SJCRH30 (cell line): ENCODE results near the gene PTPRG. TPM values are rescaled to one million over a fixed set of nuclear protein-coding genes. Genes with fewer than 3 reads are reported as not detected.

Source experiments
- DNase-seq, 2 experiments: peaks; one replicate each; pipeline ENCODE4 v3.0.0-alpha.2; 2015 to 2020
- H3K27ac ChIP-seq: fragments of 250-450 bp; sonication (Bioruptor Pico); 2 replicates; pipeline ENCODE4 v1.5.1; 2020; ENCODE audit warnings: mild to moderate bottlenecking, moderate library complexity
- H3K27me3 ChIP-seq: fragments of 250-450 bp; sonication (Bioruptor Pico); 2 replicates; pipeline ENCODE4 v1.5.1; 2020; ENCODE audit warnings: mild to moderate bottlenecking, moderate library complexity
- H3K36me3 ChIP-seq: fragments of 250-450 bp; sonication (Bioruptor Pico); 2 replicates; pipeline ENCODE4 v1.5.1; 2020; ENCODE audit warnings: mild to moderate bottlenecking, moderate library complexity
- H3K4me1 ChIP-seq: fragments of 250-450 bp; sonication (Bioruptor Pico); 2 replicates; pipeline ENCODE4 v1.5.1; 2020; ENCODE audit warnings: mild to moderate bottlenecking, moderate library complexity
- H3K4me3 ChIP-seq: fragments of 250-450 bp; sonication (Bioruptor Pico); 2 replicates; pipeline ENCODE4 v1.5.1; 2020; ENCODE audit warnings: mild to moderate bottlenecking, moderate library complexity
- H3K9me3 ChIP-seq: fragments of 250-450 bp; sonication (Bioruptor Pico); replicated peaks from 2 replicates; pipeline ENCODE4 v1.5.1; 2020; ENCODE audit warnings: mild to moderate bottlenecking, moderate library complexity
- total RNA-seq: library from RNA; depleted of rRNA; stranded (reverse); fragments of >200 nt; shearing (Covaris generic); gene quantifications from 2 replicates; pipeline ENCODE4 v1.2.3, GENCODE V29; 2014

Gene PTPRG
- total RNA-seq, 1 experiment from 2014 or later = 25.2 TPM

GRCh38 chr3:62128681-62129080 lies 567.3 kb downstream of the PTPRG start:
- Histone ChIP-seq H3K4me1 (0 out of 2 replicates have a peak, but pooled peaks cover 4% of the 10 kb centered on the region), H3K36me3 (no peaks in the 10 kb centered on the region), H3K9me3 (no peaks in the 10 kb centered on the region), H3K4me3 (no peak overlapping the region), H3K27me3 (no peaks in the 10 kb centered on the region), H3K27ac (no peak overlapping the region)
- DNase-seq = no peak

- Histone ChIP-seq H3K36me3 (no peaks in the 10 kb centered on the region), H3K27me3 (no peaks in the 10 kb centered on the region), H3K4me3 (no peak overlapping the region), H3K27ac (no peak overlapping the region), H3K9me3 (no peaks in the 10 kb centered on the region), H3K4me1 (peaks cover 18% of the 10 kb centered on the region)
- DNase-seq = no peak
Measured at GRCh38 chr3:62131050-62131449, 569.7 kb downstream of the PTPRG start.

GRCh38 chr3:62131620-62132019 lies 570.2 kb downstream of the PTPRG start:
- H3K27ac ChIP-seq = no peak overlapping the region
- no peaks in the 10 kb centered on the region for H3K27me3 ChIP-seq
- DNase-seq = peak in 1 of 2 experiments; percentile 13

GRCh38 chr3:62132027-62132602 lies 570.7 kb downstream of the PTPRG start:
- Histone ChIP-seq H3K36me3 (no peaks in the 10 kb centered on the region), H3K4me1 (peaks cover 21% of the 10 kb centered on the region), H3K9me3 (no peaks in the 10 kb centered on the region), H3K4me3 (no peak overlapping the region), H3K27me3 (no peaks in the 10 kb centered on the region), H3K27ac (no peak overlapping the region)
- DNase-seq = no peak

More at GRCh38 chr3:62131620-62132019, 570.2 kb downstream of the PTPRG start:
- no peaks in the 10 kb centered on the region for H3K9me3 ChIP-seq
- peaks cover 21% of the 10 kb centered on the region for H3K4me1 ChIP-seq
- H3K36me3 ChIP-seq = no peaks in the 10 kb centered on the region
- no peak overlapping the region for H3K4me3 ChIP-seq

GRCh38 chr3:62133015-62133414 lies 571.6 kb downstream of the PTPRG start:
- no peak overlapping the region for H3K27ac ChIP-seq
- H3K9me3 ChIP-seq = no peaks in the 10 kb centered on the region
- DNase-seq = no peak
- H3K4me1 ChIP-seq = peaks cover 16% of the 10 kb centered on the region
- H3K36me3 ChIP-seq = no peaks in the 10 kb centered on the region
- H3K27me3 ChIP-seq = no peaks in the 10 kb centered on the region
- H3K4me3 ChIP-seq = no peak overlapping the region

- peak; percentile 68 to 77 for DNase-seq
- Histone ChIP-seq H3K36me3 (no peaks in the 10 kb centered on the region), H3K9me3 (no peaks in the 10 kb centered on the region), H3K4me1 (peaks cover 16% of the 10 kb centered on the region), H3K27me3 (no peaks in the 10 kb centered on the region), H3K27ac (peak overlapping the region; percentile 5; the same call in 1 of the 2 replicates), H3K4me3 (0 out of 2 replicates have a peak overlapping the region, but pooled peaks have one; percentile 14)
Measured at GRCh38 chr3:62134061-62134496, 572.7 kb downstream of the PTPRG start.

- no peaks in the 10 kb centered on the region for H3K36me3 ChIP-seq
- H3K9me3 ChIP-seq = no peaks in the 10 kb centered on the region
- H3K4me3 ChIP-seq = no peak overlapping the region
- H3K4me1 ChIP-seq = peaks cover 16% of the 10 kb centered on the region
- peak overlapping the region; percentile 67 for H3K27ac ChIP-seq
- H3K27me3 ChIP-seq = no peaks in the 10 kb centered on the region
- DNase-seq = peak; percentile 86 to 93
Measured at GRCh38 chr3:62135741-62136140, 574.4 kb downstream of the PTPRG start.

GRCh38 chr3:62139957-62140356 lies 578.6 kb downstream of the PTPRG start:
- DNase-seq = no peak
- H3K4me1 ChIP-seq = peaks cover 9% of the 10 kb centered on the region; the same call in 1 of the 2 replicates
- no peak overlapping the region for H3K4me3 ChIP-seq
- no peak overlapping the region for H3K27ac ChIP-seq
- H3K9me3 ChIP-seq = no peaks in the 10 kb centered on the region
- H3K27me3 ChIP-seq = no peaks in the 10 kb centered on the region
- no peaks in the 10 kb centered on the region for H3K36me3 ChIP-seq

- DNase-seq = no peak
- H3K27ac ChIP-seq = no peak overlapping the region
Measured at GRCh38 chr3:62142331-62143085, 581.1 kb downstream of the PTPRG start.

GRCh38 chr3:62143843-62144450 lies 582.6 kb downstream of the PTPRG start:
- H3K36me3 ChIP-seq = no peaks in the 10 kb centered on the region
- no peak for DNase-seq

More at GRCh38 chr3:62142331-62143085, 581.1 kb downstream of the PTPRG start:
- H3K4me1 ChIP-seq = no peaks in the 10 kb centered on the region; the same call in 1 of the 2 replicates
- no peaks in the 10 kb centered on the region for H3K36me3 ChIP-seq
- no peaks in the 10 kb centered on the region for H3K27me3 ChIP-seq
- H3K9me3 ChIP-seq = no peaks in the 10 kb centered on the region
- H3K4me3 ChIP-seq = no peak overlapping the region

GRCh38 chr3:62144482-62144881 lies 583.1 kb downstream of the PTPRG start:
- H3K27me3 ChIP-seq = no peaks in the 10 kb centered on the region
- H3K27ac ChIP-seq = no peak overlapping the region
- H3K4me3 ChIP-seq = no peak overlapping the region
- no peaks in the 10 kb centered on the region; the same call in 1 of the 2 replicates for H3K4me1 ChIP-seq
- no peak for DNase-seq
- no peaks in the 10 kb centered on the region for H3K9me3 ChIP-seq
- H3K36me3 ChIP-seq = no peaks in the 10 kb centered on the region

More at GRCh38 chr3:62143843-62144450, 582.6 kb downstream of the PTPRG start:
- Histone ChIP-seq H3K27me3 (no peaks in the 10 kb centered on the region), H3K27ac (no peak overlapping the region), H3K4me1 (no peaks in the 10 kb centered on the region; the same call in 1 of the 2 replicates), H3K9me3 (no peaks in the 10 kb centered on the region), H3K4me3 (no peak overlapping the region)

GRCh38 chr3:62145086-62145757 lies 583.9 kb downstream of the PTPRG start:
- Histone ChIP-seq H3K27me3 (no peaks in the 10 kb centered on the region), H3K36me3 (no peaks in the 10 kb centered on the region), H3K4me1 (peaks cover 3% of the 10 kb centered on the region; the same call in 1 of the 2 replicates), H3K4me3 (no peak overlapping the region), H3K27ac (no peak overlapping the region), H3K9me3 (no peaks in the 10 kb centered on the region)
- no peak for DNase-seq

- no peaks in the 10 kb centered on the region for H3K36me3 ChIP-seq
- no peaks in the 10 kb centered on the region for H3K9me3 ChIP-seq
- H3K4me3 ChIP-seq = no peak overlapping the region
- H3K4me1 ChIP-seq = peaks cover 3% of the 10 kb centered on the region; the same call in 1 of the 2 replicates
- peak overlapping the region; percentile 31; the same call in 1 of the 2 replicates for H3K27ac ChIP-seq
- H3K27me3 ChIP-seq = no peaks in the 10 kb centered on the region
- DNase-seq = no peak
Measured at GRCh38 chr3:62149539-62149938, 588.2 kb downstream of the PTPRG start.

GRCh38 chr3:62149962-62150361 lies 588.6 kb downstream of the PTPRG start:
- Histone ChIP-seq H3K4me3 (no peak overlapping the region), H3K9me3 (no peaks in the 10 kb centered on the region), H3K27me3 (no peaks in the 10 kb centered on the region), H3K4me1 (0 out of 2 replicates have a peak, but pooled peaks cover 3% of the 10 kb centered on the region), H3K36me3 (no peaks in the 10 kb centered on the region), H3K27ac (peak overlapping the region; percentile 31; the same call in 1 of the 2 replicates)
- peak; percentile 9 to 35 for DNase-seq
